DLD1 (cell line): ENCODE measurements around the gene STN1.
"Not testable (repeated sequence)": the region's sequence is repeated elsewhere in the genome, so short reads cannot be mapped to it uniquely, and the experiment has no call there.

Experiments
- in situ Hi-C: cut with HindIII; loops from 2 replicates; pipeline ENCODE4 v1.10.0; 2017; ENCODE audit warnings: low sequenced_read_pairs

The STN1 gene

DNA sequence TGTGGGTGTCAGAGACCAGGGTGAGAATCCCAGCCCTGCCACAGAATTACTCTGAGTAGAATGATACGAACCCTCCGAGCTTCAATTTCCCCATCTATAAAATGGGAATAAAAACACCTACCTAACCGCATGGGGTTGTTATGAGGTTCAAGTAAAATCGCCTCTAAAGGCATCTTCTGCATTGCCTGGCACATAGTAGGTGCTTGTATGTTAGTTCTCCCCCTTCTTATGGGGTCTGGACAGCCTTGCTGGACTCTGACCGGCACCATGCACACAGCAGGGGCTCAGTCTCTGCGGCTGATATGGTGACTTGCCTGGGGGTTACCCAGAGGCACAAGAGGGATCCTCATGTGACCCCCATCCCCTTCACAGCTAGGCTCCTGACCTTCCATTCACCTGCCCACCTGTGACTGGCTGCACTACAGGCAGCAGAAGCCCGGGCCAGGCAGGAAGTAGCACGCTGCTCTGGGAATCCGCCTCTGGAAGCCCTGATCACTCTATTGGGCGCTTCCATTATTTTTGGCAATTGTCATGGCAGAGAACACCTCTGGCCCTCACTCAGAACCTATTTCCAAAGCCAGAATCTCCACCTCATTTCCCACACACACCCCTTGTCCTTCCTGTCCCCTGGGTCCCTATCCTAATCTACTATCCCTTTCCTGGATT lies 68.6 kb downstream of the STN1 start:
- in situ Hi-C loops, result no loop called here

DNA sequence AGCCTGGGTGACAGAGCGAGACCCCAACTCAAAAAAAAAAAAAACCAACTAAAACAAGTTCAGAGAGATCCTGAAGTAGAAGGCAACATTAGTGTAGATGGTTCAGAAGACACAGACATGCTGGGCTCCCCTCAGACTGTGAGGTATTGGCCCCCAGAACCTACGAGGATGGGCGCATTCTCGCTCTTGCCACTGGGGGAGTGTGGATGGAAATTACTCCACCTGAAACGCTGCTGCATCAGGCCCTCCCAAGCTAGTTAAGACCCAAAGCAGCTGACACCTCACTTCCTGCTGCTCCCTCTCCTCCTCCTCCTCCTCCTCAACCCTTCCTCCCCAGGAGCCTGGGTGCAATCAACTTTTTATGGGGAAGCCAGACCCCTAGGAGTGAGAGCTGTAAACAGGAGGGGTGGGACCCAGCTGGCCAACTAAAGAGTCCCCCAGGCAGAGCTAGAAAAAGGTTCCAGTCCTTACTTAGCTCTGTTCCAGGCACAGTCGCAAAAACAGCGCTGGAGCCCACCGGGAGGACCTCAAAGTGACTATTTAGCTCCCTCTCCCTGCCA lies 70.0 kb downstream of the STN1 start:
- in situ Hi-C loops, result no loop called here

DNA sequence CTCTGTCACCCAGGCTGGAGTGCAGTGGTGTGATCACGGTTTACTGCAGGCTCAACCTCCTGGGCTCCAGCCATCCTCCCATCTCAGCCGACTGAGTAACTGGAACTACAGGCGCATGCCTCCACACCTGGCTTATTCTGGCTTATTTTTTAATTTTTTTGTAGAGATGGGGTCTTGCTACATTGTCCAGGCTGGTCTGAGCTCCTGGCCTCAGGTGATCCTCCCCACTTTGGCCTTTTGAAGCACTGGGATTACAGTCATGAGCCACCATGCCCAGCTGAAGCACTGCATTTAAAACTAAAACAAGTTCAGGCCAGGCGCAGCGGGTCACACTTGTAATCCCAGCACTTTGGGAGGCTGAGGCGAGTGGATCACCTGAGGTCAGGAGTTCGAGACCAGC lies 70.6 kb downstream of the STN1 start:
- in situ Hi-C loops, result no loop called here

DNA sequence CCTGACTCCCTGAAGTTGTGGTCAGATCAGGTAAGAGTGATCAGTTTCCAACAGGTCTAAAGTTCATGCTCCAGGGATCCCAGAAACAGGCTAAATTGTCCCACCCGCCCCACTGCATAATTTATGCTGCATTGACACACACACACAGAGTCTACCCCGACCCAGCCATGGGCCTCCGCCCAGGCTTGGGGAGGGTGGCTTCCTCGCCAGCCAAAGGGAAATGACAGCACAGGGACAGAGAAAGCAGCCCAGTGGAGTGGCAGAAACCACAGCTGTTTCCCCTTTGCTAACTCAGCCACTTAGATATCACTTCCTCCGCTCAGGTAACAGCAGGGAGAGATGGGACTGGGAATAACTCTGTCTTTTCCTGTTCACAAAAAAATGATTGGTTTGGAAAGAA lies 72.0 kb downstream of the STN1 start:
- in situ Hi-C loops, result no loop called here

DNA sequence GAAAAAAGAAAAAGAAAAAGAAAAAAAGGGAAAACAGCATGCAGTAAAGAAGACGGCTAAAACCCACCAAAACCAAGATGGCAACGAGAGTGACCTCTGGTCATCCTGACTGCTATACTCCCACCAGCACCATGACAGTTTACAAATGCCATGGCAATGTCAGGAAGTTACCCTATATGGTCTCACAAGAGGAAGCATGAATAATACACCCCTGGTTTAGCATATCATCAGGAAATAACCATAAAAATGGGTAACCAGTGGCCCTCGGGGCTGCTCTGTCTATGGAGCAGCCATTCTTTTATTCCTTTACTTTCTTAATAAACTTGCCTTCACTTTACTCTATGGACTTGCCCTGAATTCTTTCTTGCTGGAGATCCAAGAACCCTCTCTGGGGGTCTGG lies 72.6 kb downstream of the STN1 start:
- in situ Hi-C loops, result not testable (repeated sequence)

DNA sequence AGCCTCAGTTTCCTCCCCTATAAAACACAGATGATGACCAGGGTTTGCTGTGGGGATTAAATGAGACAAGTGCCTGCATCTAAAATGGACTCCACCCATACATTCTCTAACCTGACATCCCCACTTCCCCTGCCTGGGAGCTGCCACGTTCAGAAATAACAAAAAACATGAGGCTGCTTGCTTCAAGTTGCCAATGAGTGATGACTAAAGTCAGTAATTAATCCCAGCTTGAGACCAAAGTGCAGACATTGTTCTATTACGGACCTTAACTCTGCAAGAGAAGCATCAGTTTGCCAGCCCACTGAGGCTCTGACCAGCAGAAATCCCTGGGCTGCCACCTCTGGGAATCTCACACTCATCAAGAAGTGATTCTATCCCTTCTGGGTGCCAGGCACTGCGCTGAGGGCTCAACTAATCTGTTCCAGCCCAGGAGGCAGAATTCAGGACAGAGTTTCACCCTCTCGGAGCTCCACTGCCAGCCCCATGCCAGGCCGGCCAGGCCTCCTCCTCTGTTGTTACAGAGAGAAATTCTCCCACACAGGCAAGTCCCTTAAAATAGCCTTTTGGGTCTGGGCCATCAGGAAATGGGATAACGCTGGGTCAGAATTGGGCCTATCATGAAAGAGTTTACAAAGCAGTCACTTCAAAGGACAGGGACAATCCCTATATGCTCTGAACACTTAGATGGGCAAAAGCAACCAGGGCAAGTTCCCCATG lies 74.0 kb downstream of the STN1 start:
- in situ Hi-C loops, result loop anchor here (5.0 kb wide), 2 partner anchors 52 to 92 kb away; no protein-coding TSS in a partner anchor

DNA sequence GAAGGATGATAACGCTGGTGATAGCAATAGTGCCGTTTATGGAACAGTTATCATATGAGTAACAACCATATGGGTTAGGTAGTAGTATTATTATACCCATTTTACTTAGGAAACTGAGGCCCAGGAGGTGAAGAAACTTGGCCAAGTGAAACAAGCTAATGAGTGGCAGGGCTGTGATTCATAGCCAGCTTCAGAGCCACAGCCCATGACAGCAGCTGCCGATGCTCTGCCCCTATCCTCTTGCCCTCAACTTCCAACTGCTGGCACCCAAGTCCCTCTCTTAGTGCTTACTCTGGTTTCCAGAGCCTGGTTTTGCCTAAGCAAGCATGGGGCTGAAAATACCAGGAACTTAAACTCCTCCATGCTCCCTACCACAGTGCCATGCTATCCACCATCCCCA lies 74.9 kb downstream of the STN1 start:
- in situ Hi-C loops, result loop anchor here (5.0 kb wide), 2 partner anchors 51 to 91 kb away; no protein-coding TSS in a partner anchor

DNA sequence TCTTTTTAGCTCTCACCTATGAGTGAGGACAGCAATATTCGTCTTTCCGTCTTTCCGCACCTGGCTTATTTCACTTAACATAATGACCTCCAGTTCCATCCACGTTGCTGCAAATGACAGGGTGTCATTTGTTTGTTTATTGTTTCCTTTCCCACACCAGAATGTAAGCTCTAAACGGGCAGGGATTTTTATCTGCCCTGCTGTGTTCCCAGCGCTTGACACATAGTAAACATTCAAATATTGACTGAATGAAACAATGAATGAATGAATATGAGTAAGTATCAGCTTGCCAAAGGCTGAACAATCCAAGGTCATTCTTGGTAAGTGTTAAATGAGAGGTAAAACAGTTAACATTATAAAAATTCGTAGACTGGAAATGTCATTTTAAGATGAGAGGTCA lies 75.4 kb downstream of the STN1 start:
- in situ Hi-C loops, result loop anchor here (5.0 kb wide), 2 partner anchors 50 to 90 kb away; no protein-coding TSS in a partner anchor

DNA sequence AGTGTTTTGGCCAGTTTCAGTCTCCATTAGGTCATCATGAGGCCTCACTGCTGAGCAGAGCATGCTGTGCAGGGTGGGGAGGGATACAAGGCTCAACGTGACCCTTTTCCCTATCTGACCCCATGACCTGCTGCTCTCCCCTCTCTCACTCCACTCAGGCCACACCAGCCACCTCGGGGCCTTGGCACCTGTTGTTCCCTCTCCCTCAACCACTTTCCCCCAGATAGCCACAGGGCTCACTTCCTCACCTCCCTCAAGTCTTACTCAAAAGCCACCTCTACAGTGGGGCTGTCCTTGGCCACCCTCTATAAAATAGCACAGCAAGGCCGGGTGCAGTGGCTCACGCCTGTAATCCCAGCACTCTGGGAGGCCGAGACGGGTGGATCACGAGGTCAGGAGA lies 76.5 kb downstream of the STN1 start:
- in situ Hi-C loops, result loop anchor here (5.0 kb wide), 2 partner anchors 49 to 89 kb away; no protein-coding TSS in a partner anchor

DNA sequence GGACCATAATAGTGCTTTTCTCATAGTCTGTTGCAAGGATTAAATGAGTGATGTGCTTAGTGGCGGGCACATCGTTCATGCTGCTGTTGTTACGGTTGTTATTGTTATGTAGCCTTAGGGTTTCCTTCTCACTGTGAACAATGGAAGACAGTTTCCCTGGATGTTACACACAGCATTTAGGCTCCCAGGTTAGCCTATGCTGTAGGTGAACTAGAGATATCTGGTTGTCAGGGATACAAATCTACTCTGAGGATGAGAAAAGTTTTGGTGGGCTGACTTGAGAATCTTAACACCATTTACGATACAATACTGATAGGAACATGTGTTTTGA lies 77.3 kb downstream of the STN1 start:
- in situ Hi-C loops, result loop anchor here (5.0 kb wide), 2 partner anchors 48 to 88 kb away; no protein-coding TSS in a partner anchor

DNA sequence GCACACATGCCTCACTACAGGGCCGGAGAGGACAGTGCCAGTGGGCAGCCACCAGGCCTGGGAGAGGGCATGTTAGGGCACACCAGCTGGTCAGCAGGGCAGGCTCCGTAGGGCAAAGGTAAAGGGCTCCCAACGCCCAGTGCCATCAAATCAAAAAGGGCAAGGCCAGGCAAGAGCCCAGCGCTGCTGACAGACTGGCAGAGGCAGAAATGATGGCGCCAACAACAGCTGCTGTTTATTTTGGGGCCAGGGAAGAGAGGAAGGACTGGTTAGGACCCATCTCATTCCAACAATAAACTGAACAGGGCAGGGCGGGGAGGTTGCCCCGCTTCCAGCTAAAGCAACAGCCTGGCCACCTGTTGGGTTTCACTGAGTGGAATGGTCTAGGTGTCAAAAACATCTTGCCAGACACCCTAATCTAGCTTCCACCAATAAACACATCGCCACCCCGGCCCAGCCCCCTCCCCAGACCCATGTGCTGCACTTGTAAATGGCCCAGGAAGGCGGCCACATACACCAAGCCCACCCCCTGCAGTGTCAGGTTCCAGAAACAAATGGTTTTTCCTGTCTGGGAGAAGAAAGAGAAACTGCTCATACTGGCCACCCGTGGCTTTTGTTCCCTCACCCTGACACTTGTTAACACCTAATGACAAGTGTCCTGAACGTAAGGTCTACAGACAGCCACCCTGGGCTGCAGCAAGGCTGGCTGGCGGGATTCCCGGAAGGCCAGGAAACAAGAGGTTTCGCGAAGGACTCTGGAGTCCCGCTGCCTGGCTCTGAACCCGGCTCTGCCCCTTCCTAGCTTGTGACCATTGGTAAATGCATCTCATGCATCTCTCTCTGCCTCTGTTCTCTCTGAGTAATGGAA lies 77.9 kb downstream of the STN1 start:
- in situ Hi-C loops, result loop anchor here (5.0 kb wide), 2 partner anchors 48 to 88 kb away; no protein-coding TSS in a partner anchor

DNA sequence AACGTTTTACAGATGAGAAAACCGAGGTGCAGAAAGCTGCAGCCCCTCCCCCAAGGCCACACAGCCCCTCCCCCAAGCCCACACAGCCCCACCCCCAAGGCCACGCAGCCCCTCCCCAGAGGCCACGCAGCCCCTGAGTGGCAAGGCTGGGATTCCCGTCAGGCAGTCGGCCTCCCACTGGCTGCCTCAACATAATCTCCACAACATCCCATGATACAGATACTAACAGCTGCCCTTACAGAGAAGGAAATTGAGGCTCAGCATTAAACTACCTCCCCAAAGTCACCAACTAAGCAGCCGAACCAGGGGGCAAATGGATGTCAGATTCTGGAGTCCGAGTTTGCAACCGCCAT lies 78.5 kb downstream of the STN1 start:
- in situ Hi-C loops, result no loop called here

DNA sequence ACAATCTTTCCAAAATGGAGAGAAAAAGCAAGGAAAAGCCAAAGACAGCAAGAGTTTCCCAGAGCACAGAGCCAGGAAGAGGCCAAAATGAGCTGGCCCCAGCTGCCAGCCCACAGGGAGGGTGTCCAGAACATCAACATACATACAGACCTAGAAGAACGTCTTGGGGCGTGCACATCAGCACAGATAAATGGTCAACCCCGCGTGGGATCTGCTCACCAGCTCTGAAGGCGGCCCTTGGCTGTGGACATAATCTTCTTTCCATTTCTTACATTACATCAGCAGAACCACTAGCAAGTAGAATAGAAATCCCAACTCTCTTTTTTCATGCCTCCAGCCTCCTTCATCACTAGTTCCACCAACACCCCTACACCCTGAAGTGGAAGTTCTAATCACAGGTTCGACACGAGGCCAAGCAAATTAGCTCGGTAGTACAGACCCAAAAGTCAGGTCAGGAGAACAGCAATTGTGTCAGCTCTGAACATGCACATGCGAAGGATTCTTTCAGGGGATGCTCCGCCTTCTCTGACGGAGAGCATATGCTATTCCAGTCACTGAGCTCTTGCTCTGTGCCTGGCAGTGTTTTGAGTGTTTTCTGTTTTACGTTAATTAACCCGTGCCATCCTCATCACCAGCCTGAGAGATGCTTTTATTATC lies 79.0 kb downstream of the STN1 start:
- in situ Hi-C loops, result no loop called here

DNA sequence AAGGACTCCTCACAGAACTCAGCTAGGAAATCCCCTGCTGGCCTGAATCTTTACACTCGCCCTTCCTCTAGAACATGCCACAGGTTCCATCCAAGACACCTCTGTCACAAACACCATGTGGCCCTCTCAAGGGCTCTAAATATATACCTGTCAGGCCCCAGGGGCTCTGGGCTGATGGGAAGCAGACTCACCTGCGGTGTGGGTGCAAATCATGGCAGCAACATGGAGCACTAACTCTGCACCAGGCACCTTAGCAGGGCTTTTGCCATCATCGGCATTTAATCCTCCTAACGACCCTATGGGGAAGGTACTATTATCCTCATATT lies 80.0 kb downstream of the STN1 start:
- in situ Hi-C loops, result no loop called here

DNA sequence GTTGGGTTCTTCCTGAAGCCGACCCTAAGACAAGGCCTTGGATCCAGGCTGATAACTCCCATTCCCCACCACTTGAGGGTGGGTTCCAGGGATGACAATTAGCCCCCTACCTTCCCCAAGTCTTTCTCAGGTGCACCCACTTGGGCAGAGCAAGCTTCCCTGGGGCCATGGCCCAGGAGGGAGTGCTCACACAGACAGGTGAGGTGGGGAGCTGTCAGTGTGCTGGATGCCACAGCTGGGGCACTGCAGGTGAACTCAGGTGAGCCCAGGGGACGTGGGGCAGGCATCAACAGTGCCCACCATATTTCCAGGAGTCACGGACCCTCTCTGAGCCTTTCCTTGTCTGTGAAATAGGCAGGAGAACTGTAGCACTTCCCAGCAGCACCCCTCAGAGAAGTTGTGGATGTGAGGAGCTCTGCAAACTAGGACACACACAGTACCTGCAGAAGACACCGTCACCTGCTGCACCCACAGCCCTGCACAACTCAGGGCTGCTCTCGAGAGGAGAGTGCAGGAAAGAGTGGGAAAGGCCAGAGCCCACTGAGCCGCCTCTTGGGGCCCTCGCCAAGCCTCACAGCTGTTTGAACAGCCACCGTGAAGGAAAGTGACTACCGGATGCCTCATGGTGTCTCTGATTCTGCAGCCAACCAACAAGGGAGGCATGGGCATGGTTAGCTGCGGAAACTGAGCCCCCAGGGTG lies 80.5 kb downstream of the STN1 start:
- in situ Hi-C loops, result no loop called here

DNA sequence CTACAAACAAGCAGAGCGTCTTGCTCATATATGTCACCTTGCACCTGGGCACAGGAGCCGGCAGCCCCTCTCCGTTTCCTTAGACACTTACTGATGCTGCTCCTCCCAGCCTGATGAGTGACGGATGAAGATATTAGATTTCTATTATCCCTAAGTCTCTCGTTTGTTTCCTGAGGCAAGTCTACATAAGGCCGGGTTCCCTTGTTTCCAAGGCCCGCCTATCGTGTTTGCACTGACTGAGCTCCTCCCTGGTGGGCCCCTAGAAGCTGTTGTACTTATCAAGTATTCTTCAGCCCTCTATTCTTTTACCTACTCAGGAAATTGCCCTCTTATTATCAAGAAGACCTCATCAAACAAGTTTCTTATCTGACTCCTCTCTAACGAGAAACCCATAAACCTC lies 81.1 kb downstream of the STN1 start:
- in situ Hi-C loops, result no loop called here

DNA sequence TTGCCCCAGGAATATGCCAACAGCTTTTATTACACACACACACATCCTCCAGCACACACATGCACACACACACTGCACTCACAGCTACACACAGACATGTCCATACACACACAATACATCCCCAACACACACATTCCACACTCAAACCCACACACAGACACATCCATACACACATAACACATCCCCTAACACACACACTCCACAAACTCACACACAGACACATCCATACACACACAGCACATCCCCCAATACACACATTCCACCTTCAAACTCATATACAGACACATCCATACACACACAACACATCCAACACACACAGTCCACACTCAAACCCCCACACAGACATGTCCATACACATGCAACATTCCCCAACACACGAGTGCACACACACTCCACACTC lies 81.7 kb downstream of the STN1 start:
- in situ Hi-C loops, result no loop called here

DNA sequence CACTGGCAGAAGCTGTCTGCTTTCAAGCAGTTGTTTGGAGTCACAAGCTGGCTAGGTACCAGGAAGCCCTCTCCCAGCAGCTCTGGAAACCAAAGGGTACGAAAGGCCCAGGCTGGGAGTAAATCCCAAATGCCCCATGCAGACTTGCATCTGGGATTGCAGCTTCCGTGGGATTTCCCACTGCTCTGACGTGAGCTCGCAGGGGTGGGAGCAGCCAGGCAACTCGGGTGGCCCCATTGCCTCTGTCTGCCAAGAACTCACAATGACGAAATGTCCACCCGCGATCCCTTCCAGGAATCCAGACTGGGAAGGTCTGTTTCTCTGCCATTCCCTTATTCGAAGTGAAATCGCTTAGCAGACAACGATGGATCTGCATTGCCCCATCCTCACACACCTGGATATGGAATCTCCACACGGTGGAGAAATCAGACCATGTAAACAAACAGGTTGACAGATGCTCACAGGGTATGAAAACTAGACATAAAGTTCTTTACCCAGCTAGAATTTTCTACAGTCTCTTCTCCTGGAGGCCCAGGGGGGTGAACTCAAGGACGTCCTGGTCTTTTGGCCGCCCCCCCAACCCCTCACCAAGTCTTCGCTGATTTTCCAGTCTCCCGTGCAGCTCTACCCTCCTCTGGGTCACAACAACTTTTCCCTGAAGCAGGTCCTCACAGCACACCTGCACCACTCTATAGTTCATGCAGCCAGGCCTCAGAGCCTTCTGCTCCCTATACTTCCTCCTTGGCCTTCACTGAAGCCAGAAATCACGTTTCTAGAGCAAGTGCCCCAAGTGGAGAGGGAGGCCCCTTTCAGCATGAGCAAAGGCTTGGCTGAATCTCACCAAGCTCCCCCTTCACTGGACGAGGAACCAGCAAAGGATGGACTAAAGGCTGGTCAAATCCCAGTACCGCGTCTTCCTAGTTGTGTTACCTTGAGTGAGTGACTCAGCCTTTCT lies 82.6 kb downstream of the STN1 start:
- in situ Hi-C loops, result no loop called here

DNA sequence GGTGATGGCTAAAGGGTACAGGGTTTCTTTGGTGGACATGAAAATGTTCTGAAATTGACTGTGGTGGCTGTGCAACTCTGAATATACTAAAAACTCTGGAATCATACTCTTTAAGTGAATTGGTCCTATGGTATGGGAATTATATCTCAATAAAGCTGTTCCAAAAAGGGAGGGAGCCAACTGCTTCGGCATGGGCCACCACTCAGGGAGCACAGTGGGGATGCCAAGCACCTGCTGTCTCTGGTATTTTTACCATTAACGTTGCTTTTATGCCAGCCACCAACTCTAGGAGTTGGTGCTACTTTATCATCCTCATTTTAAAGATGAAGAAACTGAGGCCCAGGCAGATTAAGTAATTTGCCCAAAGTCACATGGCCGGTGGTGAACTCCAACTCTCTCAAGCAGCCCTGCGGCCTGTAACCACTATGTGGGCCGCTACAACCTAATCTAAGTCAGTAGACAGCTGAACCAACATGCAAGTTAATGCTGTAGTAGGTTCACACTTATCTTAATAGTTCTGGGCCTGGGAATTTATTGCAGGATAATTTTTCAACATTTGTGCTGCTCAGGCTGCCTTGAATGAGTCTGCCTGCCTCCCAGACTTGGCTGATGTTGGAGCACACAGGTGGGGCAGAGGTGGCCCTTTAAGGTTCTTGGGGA lies 83.4 kb downstream of the STN1 start:
- in situ Hi-C loops, result no loop called here
